GM19468 (cell line): ENCODE measurements around the gene LIPE.
"Not testable (repeated sequence)": the region's sequence is repeated elsewhere in the genome, so short reads cannot be mapped to it uniquely, and the experiment has no call there.

Experiments used
- ATAC-seq: cut with Tn5 transposase; IDR thresholded peaks from one replicate; pipeline ENCODE4 v1.9.1; 2021; ENCODE audit warnings: mild to moderate bottlenecking, moderate library complexity, moderate number of reproducible peaks; ENCODE audit not compliant: unreplicated experiment; ENCODE audit errors: extremely low read depth

The LIPE gene

GRCh38 chr19:42427313-42427712, at the start of gene LIPE:
LIPE (minus strand) TSS chr19:42427388; CDS start chr19:42427149, 239 bp downstream.
- ATAC-seq: no peak

- no peak for ATAC-seq
Measured at GRCh38 chr19:42475366-42475765, 48.2 kb upstream of the LIPE start.

- no peak for ATAC-seq
Measured at GRCh38 chr19:42474743-42475142, 47.6 kb upstream of the LIPE start.

GRCh38 chr19:42473686-42474085, 46.5 kb upstream of the LIPE start:
- no peak for ATAC-seq

- ATAC-seq: no peak
Measured at GRCh38 chr19:42472402-42473147, 45.4 kb upstream of the LIPE start.

- no peak for ATAC-seq
Measured at GRCh38 chr19:42471554-42472249, 44.5 kb upstream of the LIPE start.

GRCh38 chr19:42469311-42470235, 42.4 kb upstream of the LIPE start:
- ATAC-seq: no peak

GRCh38 chr19:42468273-42468796, 41.1 kb upstream of the LIPE start:
- ATAC-seq: no peak

GRCh38 chr19:42467183-42467760, 40.1 kb upstream of the LIPE start:
- ATAC-seq: no peak

- ATAC-seq: no peak
Measured at GRCh38 chr19:42466521-42467182, 39.5 kb upstream of the LIPE start.

- peak; percentile 52 for ATAC-seq
Measured at GRCh38 chr19:42465827-42466280, 38.7 kb upstream of the LIPE start.

GRCh38 chr19:42461700-42462324, 34.6 kb upstream of the LIPE start:
- no peak for ATAC-seq

GRCh38 chr19:42461231-42461630, 34.0 kb upstream of the LIPE start:
- not testable (repeated sequence) for ATAC-seq

GRCh38 chr19:42459926-42460325, 32.7 kb upstream of the LIPE start:
- no peak for ATAC-seq

- ATAC-seq: no peak
Measured at GRCh38 chr19:42455621-42456081, 28.5 kb upstream of the LIPE start.

GRCh38 chr19:42455086-42455485, 27.9 kb upstream of the LIPE start:
- ATAC-seq: no peak

- no peak for ATAC-seq
Measured at GRCh38 chr19:42452590-42452989, 25.4 kb upstream of the LIPE start.

- ATAC-seq: peak; percentile 56
Measured at GRCh38 chr19:42450314-42450934, 23.2 kb upstream of the LIPE start.
